Spleen (tissue), 7 donors: ENCODE data around the gene IL1RN.

Source experiments
- POLR2A ChIP-seq, 3 donors: fragments of 450-650 bp; IDR thresholded peaks; one replicate each; pipeline ENCODE4 v1.5.1; 2017; ENCODE audit warnings: antibody characterized with exemption in 3 of 3, mild to moderate bottlenecking in 1 of 3
- POLR2AphosphoS5 ChIP-seq, 3 donors: sonication (generic); formaldehyde crosslinking; IDR thresholded peaks; one replicate each; pipeline ENCODE4 v1.5.1; 2017; ENCODE audit warnings: antibody characterized with exemption in 3 of 3
- TF ChIP-seq, protein P1 (sequence below), 11 experiments: fragments of 200-600 bp in 7 of 11; fragments of 450-650 bp in 4 of 11; sonication (generic) in 4 of 11; IDR thresholded peaks in 8 of 11; conservative IDR thresholded peaks in 3 of 11; 1 replicate in 7 of 11; 2 replicates in 4 of 11; pipeline versions ENCODE4 v1.4.0 to v1.8.0; 2016 to 2021; ENCODE audit warnings: antibody characterized with exemption in 11 of 11, inconsistent platforms in 4 of 11, mild to moderate bottlenecking in 1 of 11
- donor health status: DM: no; HTN: no; CAD: no; lungs with moderate emphysema.
- donor health status: DM: no; HTN: no; CAD: no.
- donor health status: DM: no; HTN: no; CAD: no.

DNA sequence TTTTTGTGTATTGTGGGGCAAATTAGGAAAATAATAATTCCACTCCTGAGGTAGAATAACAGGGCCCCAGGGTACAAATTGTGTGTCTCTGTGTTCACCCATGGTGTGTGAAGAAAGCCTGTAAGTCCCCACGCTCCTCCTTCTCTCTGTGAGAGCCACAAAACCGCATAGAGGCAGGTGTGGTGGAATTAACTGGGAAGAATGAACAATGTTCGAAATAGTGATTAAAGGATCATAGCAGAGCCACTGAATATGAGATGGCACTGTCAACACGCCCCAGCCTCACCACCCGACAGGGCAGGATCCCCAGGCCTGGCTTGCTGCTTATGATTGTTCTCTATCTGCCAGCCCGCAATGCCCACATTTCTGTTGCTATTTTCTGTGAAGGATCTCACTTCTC, 14.1 kb downstream of the IL1RN start:
- TF ChIP-seq, protein P1, sequence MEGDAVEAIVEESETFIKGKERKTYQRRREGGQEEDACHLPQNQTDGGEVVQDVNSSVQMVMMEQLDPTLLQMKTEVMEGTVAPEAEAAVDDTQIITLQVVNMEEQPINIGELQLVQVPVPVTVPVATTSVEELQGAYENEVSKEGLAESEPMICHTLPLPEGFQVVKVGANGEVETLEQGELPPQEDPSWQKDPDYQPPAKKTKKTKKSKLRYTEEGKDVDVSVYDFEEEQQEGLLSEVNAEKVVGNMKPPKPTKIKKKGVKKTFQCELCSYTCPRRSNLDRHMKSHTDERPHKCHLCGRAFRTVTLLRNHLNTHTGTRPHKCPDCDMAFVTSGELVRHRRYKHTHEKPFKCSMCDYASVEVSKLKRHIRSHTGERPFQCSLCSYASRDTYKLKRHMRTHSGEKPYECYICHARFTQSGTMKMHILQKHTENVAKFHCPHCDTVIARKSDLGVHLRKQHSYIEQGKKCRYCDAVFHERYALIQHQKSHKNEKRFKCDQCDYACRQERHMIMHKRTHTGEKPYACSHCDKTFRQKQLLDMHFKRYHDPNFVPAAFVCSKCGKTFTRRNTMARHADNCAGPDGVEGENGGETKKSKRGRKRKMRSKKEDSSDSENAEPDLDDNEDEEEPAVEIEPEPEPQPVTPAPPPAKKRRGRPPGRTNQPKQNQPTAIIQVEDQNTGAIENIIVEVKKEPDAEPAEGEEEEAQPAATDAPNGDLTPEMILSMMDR (IDR thresholded peaks at IDR 0.05 in 8 of 11, conservative IDR thresholded peaks at IDR 0.05 in 3 of 11): no peak
- TF ChIP-seq POLR2AphosphoS5 (IDR thresholded peaks at IDR 0.05): no peak
- TF ChIP-seq POLR2A (IDR thresholded peaks at IDR 0.05): no peak
